GM23338 (cell line): ENCODE measurements around the gene HOXA3. TPM values are rescaled to one million over a fixed set of nuclear protein-coding genes. Genes with fewer than 3 reads are reported as not detected.

Source experiments
- ATAC-seq: fragments of 200-7000 bp; cut with Tn5 transposase; 3 replicates; pipeline ENCODE4 v1.9.1; 2020
- DNase-seq: peaks from one replicate; pipeline ENCODE4 v3.0.0-alpha.2; 2015; ENCODE audit warnings: low spot score
- H2AFZ ChIP-seq: fragments of 200-600 bp; sonication (generic); 2 replicates; pipeline ENCODE4 v1.8.0; 2016; ENCODE audit warnings: antibody characterized with exemption, mild to moderate bottlenecking, moderate library complexity
- H3F3A ChIP-seq: fragments of 200-600 bp; sonication (generic); replicated peaks from 2 replicates; pipeline ENCODE4 v1.8.0; 2017; ENCODE audit warnings: antibody characterized with exemption, mixed run types, low read depth
- H3K27ac ChIP-seq: fragments of 200-600 bp; sonication (generic); 2 replicates; pipeline ENCODE4 v1.6.1; 2016; ENCODE audit warnings: low read depth
- H3K27me3 ChIP-seq: fragments of 200-600 bp; sonication (generic); 2 replicates; pipeline ENCODE4 v1.8.0; 2016; ENCODE audit warnings: mild to moderate bottlenecking, mixed run types, moderate library complexity; ENCODE audit not compliant: insufficient read depth
- H3K36me3 ChIP-seq: fragments of 200-600 bp; sonication (generic); 2 replicates; pipeline ENCODE4 v1.8.0; 2016; ENCODE audit warnings: mild to moderate bottlenecking; ENCODE audit not compliant: insufficient read depth
- H3K4me1 ChIP-seq: fragments of 200-600 bp; sonication (generic); 2 replicates; pipeline ENCODE4 v1.8.0; 2016; ENCODE audit warnings: mild to moderate bottlenecking, moderate library complexity; ENCODE audit not compliant: insufficient read depth
- H3K4me2 ChIP-seq: fragments of 200-600 bp; sonication (generic); 2 replicates; pipeline ENCODE4 v1.7.1; 2017; ENCODE audit warnings: mixed run types
- H3K4me3 ChIP-seq: fragments of 200-600 bp; sonication (generic); 2 replicates; pipeline ENCODE4 v1.6.1; 2016; ENCODE audit warnings: mixed run types
- H3K79me2 ChIP-seq: fragments of 200-600 bp; sonication (generic); replicated peaks from 2 replicates; pipeline ENCODE4 v1.8.0; 2017; ENCODE audit warnings: mild to moderate bottlenecking; ENCODE audit not compliant: insufficient read depth
- H3K9me2 ChIP-seq: fragments of 200-600 bp; sonication (generic); 2 replicates; pipeline ENCODE4 v1.8.0; 2017; ENCODE audit not compliant: insufficient read depth
- H4K20me1 ChIP-seq: fragments of 200-600 bp; sonication (generic); replicated peaks from 2 replicates; pipeline ENCODE4 v1.8.0; 2017; ENCODE audit warnings: mild to moderate bottlenecking; ENCODE audit not compliant: insufficient read depth
- H3K27ac Mint-ChIP-seq: 2 replicates; pipeline ENCODE4 v1.8.0; 2020; ENCODE audit warnings: inconsistent platforms, mild to moderate bottlenecking, moderate library complexity, mixed read lengths
- H3K27me3 Mint-ChIP-seq: 3 replicates; pipeline ENCODE4 v1.8.0; 2022; ENCODE audit warnings: low read depth, mild to moderate bottlenecking, moderate library complexity, mixed read lengths, inconsistent platforms; ENCODE audit not compliant: insufficient read depth, poor library complexity
- H3K36me3 Mint-ChIP-seq: 3 replicates; pipeline ENCODE4 v1.8.0; 2021; ENCODE audit warnings: low read depth, mild to moderate bottlenecking, inconsistent platforms, moderate library complexity, mixed read lengths
- H3K4me1 Mint-ChIP-seq: 3 replicates; pipeline ENCODE4 v1.8.0; 2020; ENCODE audit warnings: mild to moderate bottlenecking, inconsistent platforms, mixed read lengths
- H3K4me3 Mint-ChIP-seq: 3 replicates; pipeline ENCODE4 v1.8.0; 2021; ENCODE audit warnings: moderate library complexity, mild to moderate bottlenecking, inconsistent platforms, mixed read lengths
- H3K9me3 Mint-ChIP-seq: 3 replicates; pipeline ENCODE4 v1.8.0; 2020; ENCODE audit warnings: moderate library complexity, mild to moderate bottlenecking, inconsistent platforms, mixed read lengths
- CREB1 ChIP-seq: fragments of 250-450 bp; sonication (Bioruptor Pico); IDR thresholded peaks from 2 replicates; pipeline ENCODE4 v1.5.0; 2020; ENCODE audit warnings: low read depth, mild to moderate bottlenecking, moderate library complexity
- CTCF ChIP-seq, 2 experiments: fragments of 200-600 bp in 1 of 2; sonication (generic) in 1 of 2; conservative IDR thresholded peaks; 2 replicates each; pipeline versions ENCODE4 v1.5.1 to v1.6.1; 2016 to 2017; ENCODE audit warnings: antibody characterized with exemption in 2 of 2, low read depth in 2 of 2, mild to moderate bottlenecking in 2 of 2, moderate library complexity in 1 of 2
- ETS1 ChIP-seq: IDR thresholded peaks from 2 replicates; pipeline ENCODE4 v1.6.1; 2016; ENCODE audit warnings: antibody characterized with exemption
- EZH2 ChIP-seq: fragments of 200-600 bp; sonication (generic); IDR thresholded peaks from one replicate; pipeline ENCODE4 v1.8.0; 2017; ENCODE audit warnings: antibody characterized with exemption, mild to moderate bottlenecking, low read depth; ENCODE audit not compliant: unreplicated experiment
- EZH2phosphoT487 ChIP-seq: fragments of 200-600 bp; sonication (generic); IDR thresholded peaks from one replicate; pipeline ENCODE4 v1.8.1; 2018; ENCODE audit warnings: antibody characterized with exemption; ENCODE audit not compliant: unreplicated experiment
- JUNB ChIP-seq: IDR thresholded peaks from one replicate; pipeline ENCODE4 v1.6.1; 2016; ENCODE audit warnings: antibody characterized with exemption; ENCODE audit not compliant: unreplicated experiment
- NANOG ChIP-seq: IDR thresholded peaks from 2 replicates; pipeline ENCODE4 v1.6.1; 2016; ENCODE audit warnings: antibody characterized with exemption, borderline replicate concordance
- POLR2AphosphoS5 ChIP-seq: IDR thresholded peaks from 2 replicates; pipeline ENCODE4 v1.6.1; 2016; ENCODE audit warnings: antibody characterized with exemption, low read depth
- STAT1 ChIP-seq: IDR thresholded peaks from one replicate; pipeline ENCODE4 v1.6.1; 2016; ENCODE audit warnings: antibody characterized with exemption; ENCODE audit not compliant: unreplicated experiment
- ZNF114 ChIP-seq: fragments of 250-450 bp; sonication (Bioruptor Pico); IDR thresholded peaks from 2 replicates; pipeline ENCODE4 v1.5.0; 2020; ENCODE audit warnings: mild to moderate bottlenecking, moderate library complexity
- ZNF331 ChIP-seq: fragments of 250-450 bp; sonication (Bioruptor Pico); IDR thresholded peaks from 2 replicates; pipeline ENCODE4 v1.5.0; 2020; ENCODE audit warnings: low read depth, mild to moderate bottlenecking, moderate library complexity
- ZNF462 ChIP-seq: fragments of 250-450 bp; sonication (Bioruptor Pico); IDR thresholded peaks from 2 replicates; pipeline ENCODE4 v1.5.0; 2020; ENCODE audit warnings: mild to moderate bottlenecking, moderate library complexity
- polyA plus RNA-seq: library from polyadenylated mRNA; unstranded; fragments of >200 nt; fragmentation: Nextera tagmentation; extraction: Ambion mirVana; gene quantifications from 2 replicates; pipeline ENCODE4 v1.2.1, GENCODE V29; 2016
- total RNA-seq: library from RNA; depleted of rRNA; stranded (reverse); fragments of >200 nt; shearing (Covaris generic); gene quantifications from 2 replicates; pipeline ENCODE4 v1.2.3, GENCODE V29; 2014
- TF ChIP-seq, protein P1 (sequence below): IDR thresholded peaks from one replicate; pipeline ENCODE4 v1.6.1; 2018; ENCODE audit warnings: antibody characterized with exemption; ENCODE audit not compliant: unreplicated experiment

The HOXA3 gene
- total and polyA plus RNA-seq, 2 experiments from 2014 or later, result not detected

DNA sequence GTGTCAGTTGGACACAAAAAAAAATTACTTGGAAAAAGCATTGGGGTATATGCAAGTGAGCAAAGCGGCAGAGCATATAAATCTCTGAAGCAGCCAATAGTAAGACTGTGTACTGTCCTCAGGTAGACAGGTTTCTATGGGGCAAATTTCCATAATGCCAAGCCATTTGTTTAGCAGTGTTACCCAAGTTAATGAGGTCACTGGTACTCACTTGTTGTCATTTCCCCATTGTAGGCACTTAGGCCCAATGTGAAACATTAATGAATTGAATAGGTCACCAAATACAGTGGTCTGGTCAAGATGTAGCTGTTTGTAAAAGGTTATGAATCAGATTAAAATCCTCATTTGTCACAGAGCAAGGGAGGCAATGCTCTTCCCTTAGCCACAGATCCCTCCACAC, 84.1 kb downstream of the HOXA3 start:
- no peaks in the 10 kb centered on the region for H3K9me2 ChIP-seq
- no peaks in the 10 kb centered on the region for H4K20me1 ChIP-seq
- peaks cover 1% of the 10 kb centered on the region for H3K27me3 Mint-ChIP-seq
- no peaks in the 10 kb centered on the region for H3K9me3 Mint-ChIP-seq
- H3F3A ChIP-seq, result no peaks in the 10 kb centered on the region
- no peak overlapping the region for H3K27ac ChIP-seq
- no peaks in the 10 kb centered on the region for H3K27me3 ChIP-seq
- H3K36me3 Mint-ChIP-seq, result no peaks in the 10 kb centered on the region
- no peak for ATAC-seq
- no peak overlapping the region for H3K4me3 Mint-ChIP-seq
- TF ChIP-seq EZH2 (no peak), CTCF (conservative IDR thresholded peaks at IDR 0.05; ENCODE audit: low read depth in 2 of 2) (no peak), ZNF462 (no peak), ETS1 (no peak), JUNB (no peak), CREB1 (CRISPR knock-in tag) (no peak), ZNF114 (no peak), EZH2phosphoT487 (no peak), POLR2AphosphoS5 (no peak), STAT1 (no peak), NANOG (no peak), ZNF331 (CRISPR knock-in tag) (no peak)
- TF ChIP-seq, protein P1, sequence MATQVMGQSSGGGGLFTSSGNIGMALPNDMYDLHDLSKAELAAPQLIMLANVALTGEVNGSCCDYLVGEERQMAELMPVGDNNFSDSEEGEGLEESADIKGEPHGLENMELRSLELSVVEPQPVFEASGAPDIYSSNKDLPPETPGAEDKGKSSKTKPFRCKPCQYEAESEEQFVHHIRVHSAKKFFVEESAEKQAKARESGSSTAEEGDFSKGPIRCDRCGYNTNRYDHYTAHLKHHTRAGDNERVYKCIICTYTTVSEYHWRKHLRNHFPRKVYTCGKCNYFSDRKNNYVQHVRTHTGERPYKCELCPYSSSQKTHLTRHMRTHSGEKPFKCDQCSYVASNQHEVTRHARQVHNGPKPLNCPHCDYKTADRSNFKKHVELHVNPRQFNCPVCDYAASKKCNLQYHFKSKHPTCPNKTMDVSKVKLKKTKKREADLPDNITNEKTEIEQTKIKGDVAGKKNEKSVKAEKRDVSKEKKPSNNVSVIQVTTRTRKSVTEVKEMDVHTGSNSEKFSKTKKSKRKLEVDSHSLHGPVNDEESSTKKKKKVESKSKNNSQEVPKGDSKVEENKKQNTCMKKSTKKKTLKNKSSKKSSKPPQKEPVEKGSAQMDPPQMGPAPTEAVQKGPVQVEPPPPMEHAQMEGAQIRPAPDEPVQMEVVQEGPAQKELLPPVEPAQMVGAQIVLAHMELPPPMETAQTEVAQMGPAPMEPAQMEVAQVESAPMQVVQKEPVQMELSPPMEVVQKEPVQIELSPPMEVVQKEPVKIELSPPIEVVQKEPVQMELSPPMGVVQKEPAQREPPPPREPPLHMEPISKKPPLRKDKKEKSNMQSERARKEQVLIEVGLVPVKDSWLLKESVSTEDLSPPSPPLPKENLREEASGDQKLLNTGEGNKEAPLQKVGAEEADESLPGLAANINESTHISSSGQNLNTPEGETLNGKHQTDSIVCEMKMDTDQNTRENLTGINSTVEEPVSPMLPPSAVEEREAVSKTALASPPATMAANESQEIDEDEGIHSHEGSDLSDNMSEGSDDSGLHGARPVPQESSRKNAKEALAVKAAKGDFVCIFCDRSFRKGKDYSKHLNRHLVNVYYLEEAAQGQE, result no peak
- H3K36me3 ChIP-seq, result no peaks in the 10 kb centered on the region
- H3K27ac Mint-ChIP-seq, result no peak overlapping the region
- no peak overlapping the region for H2AFZ ChIP-seq
- H3K4me2 ChIP-seq, result no peak overlapping the region
- no peaks in the 10 kb centered on the region for H3K79me2 ChIP-seq
- no peak for DNase-seq
- no peak overlapping the region for H3K4me3 ChIP-seq
- H3K4me1 Mint-ChIP-seq, result no peaks in the 10 kb centered on the region
- H3K4me1 ChIP-seq, result no peaks in the 10 kb centered on the region
